CD4-positive, alpha-beta T cell treated with Interleukin-2 at 100 ng/mL for 4 hours (primary cell): ENCODE measurements around the gene FOXE1.

Source experiments
- DNase-seq: peaks from one replicate; pipeline ENCODE4 v3.0.0-alpha.2; 2020; ENCODE audit warnings: low spot score

FOXE1 gene

GRCh38 chr9:97853056-97853843, at the start of gene FOXE1:
TSS of gene FOXE1 (plus strand) at chr9:97853226. CDS start at chr9:97853915, 689 bp downstream.
- DNase-seq, result no peak

DNA sequence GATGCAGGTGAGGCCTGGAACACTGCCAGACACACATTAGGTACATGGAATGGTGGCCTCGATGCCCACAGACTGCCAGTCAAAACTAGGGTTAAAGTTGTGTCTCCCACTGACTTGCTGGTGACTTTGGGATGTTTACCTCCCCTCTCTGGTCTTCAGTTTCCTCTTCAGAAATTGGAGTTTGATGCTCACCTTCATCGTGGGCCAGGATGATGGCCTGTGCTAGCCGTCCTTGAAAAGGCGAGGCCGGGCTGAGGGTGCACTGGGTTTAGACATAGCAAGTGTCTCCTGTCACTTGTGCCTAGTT, 49.0 kb upstream of the FOXE1 start:
- DNase-seq, result no peak

- no peak for DNase-seq
These were observed 46.3 kb upstream of the FOXE1 start for GRCh38 chr9:97806721-97807120.

- no peak for DNase-seq
These were observed 45.3 kb upstream of the FOXE1 start for GRCh38 chr9:97807681-97808080.

GRCh38 chr9:97808415-97808814, 44.6 kb upstream of the FOXE1 start:
- no peak for DNase-seq

DNA sequence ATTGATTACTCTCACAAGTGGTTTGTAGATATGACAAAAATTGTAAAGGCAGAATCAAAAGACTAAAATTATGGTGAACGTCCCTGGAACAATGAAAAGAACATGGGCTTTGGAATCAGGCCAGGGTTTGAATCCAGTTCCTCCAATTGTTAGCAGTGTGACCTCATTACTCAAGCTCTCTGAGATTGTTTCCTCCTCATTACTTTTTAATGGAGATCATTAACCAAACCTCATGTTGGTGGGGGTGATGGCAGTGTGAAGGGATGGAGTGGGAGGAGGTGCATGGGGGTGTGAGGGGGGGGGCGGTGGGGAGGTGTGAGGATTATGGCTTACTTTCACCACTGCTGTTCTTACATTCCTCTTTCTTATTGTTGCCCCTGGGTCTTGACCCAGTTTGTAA, 44.1 kb upstream of the FOXE1 start:
- DNase-seq, result no peak

GRCh38 chr9:97809666-97810344, 43.2 kb upstream of the FOXE1 start:
- DNase-seq, result no peak

GRCh38 chr9:97811533-97812246, 41.3 kb upstream of the FOXE1 start:
- DNase-seq, result no peak

- no peak for DNase-seq
These were observed 40.8 kb upstream of the FOXE1 start for GRCh38 chr9:97812247-97812543.

DNA sequence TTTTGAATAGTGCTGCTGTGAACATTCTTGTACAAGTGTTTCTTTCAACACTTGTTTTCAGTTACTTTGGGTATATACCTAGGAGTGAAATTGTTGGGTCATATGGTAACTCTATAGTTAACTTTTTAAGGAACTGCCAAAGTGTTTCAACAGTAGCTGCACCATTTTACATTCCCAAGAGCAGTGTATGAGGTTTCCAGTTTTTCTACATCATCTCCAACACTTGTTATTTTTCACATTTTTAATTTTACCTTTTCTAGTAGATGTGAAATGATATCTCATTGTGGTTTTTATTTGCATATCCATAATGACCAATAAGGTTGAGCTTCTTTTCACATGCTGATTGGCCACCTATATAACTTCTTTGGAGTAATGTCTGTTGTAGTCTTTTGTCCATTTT, 40.0 kb upstream of the FOXE1 start:
- no peak for DNase-seq

DNA sequence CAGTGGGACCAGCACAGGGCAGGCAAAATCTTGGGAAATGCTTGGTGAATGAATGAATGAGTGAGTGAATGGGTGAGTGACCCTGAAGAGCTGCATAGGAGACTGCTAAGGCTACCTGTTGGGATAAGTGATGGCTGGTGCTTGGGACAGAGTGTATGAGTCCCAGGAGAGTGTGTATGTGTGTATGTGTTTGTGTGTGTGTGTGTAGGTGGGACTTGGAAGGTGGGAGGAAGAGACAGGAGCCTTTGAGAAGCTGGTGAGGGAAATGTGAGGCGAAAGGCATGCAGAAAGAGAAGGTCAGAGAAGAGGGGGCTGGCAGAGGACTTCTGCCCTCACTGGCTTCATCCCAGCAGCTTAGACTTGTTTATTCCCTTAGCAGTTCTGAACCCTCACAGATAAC, 33.3 kb upstream of the FOXE1 start:
- DNase-seq, result no peak

DNA sequence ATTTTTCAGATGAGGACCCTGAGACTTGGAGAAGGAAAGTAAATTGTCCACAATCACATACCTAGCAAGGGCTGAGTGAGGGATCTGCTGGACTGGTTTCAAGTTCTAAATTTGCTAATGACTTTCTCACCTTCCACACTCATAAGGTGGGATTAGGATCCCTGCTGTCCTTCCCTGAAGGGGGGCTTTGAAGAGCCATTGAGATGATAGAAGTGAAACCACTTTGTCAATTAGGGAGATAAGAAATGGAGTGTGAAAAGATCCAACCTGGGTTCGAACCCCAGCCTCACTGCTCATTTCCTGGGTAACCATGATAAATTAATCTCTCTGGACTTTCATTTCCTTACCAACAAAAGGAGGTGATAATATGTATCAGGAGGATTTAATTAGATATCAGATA, 32.7 kb upstream of the FOXE1 start:
- DNase-seq, result no peak

GRCh38 chr9:97830884-97831829, 21.9 kb upstream of the FOXE1 start:
- DNase-seq, result no peak

DNA sequence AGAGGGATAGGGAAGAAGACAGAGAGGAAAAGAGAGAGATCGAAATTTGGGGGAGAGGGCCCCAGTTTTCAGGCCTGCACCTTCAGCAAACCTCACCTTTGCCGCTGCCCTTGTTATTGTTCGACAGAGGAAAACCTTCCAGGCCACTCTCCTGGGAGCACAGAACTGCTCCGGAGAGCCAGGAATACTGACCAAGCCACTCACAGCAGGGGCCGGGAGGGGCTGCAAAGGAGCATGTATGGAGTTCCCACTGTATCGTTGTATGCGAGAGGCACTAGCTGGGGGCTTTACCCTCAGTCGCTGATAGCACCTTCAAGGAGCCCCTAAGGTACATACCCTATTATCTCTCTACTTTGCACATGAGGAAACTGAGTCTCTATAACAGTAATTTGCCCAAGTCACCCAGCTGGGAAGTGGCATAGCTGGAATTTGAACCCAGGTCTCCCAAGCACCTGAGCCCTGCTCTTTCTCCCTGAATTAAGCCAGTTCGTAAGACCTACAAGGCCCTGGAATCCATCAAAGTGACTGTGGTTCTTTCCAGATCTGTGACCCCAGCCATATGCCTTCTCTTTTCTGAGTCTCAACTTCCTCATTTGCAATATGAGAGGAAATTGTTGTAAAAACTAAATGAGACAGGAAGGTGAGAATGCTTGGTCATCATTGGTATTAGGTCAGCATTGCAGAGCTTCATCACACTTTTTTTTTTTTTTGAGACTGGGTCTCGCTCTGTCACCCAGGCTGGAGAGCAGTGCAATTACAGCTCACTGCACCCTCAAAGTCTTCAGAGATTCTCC, 21.0 kb upstream of the FOXE1 start:
- DNase-seq, result no peak

- DNase-seq, result no peak
These were observed 12.5 kb upstream of the FOXE1 start for GRCh38 chr9:97840521-97840920.

GRCh38 chr9:97842960-97843359, 10.1 kb upstream of the FOXE1 start:
- no peak for DNase-seq

DNA sequence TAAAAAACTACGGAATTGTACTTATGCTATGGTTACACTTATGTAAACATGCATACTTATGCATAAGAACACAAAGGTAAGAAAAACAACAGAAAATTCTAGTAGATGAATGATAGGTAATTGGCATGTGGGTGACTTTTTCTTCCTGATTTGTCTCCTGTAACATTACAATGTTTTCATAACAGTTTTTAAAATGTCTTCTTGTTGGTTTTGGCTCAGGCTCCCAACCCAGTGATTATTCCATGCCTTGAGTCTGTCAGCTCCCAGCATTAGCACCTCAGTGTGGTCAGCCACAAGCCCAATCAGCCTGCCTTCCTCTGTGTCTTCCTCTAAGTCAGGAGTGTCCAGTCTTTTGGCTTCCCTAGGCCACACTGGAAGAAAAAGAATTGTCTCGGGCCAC, 7.9 kb upstream of the FOXE1 start:
- no peak for DNase-seq

DNA sequence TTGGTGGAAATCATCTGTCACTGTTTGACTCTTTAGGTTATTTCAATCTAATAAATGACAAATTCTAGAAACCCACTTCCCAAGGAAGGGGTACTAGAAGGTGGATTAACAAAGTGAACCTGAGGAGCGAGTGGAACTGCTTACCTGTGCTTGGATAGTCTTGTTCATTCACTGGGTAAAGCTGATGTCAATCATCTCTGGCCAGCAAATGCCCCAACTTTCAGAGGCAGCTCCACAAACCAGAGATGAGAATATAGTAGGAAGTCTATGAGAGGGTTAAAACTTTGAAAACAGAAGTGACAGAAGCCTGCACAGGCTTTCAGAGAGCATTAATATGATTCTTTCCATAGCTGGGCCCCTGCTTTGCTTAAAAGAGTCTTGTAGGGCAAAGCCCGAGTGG, 7.3 kb upstream of the FOXE1 start:
- DNase-seq, result no peak

- DNase-seq, result no peak
These were observed 6.7 kb upstream of the FOXE1 start for GRCh38 chr9:97846347-97846746.

DNA sequence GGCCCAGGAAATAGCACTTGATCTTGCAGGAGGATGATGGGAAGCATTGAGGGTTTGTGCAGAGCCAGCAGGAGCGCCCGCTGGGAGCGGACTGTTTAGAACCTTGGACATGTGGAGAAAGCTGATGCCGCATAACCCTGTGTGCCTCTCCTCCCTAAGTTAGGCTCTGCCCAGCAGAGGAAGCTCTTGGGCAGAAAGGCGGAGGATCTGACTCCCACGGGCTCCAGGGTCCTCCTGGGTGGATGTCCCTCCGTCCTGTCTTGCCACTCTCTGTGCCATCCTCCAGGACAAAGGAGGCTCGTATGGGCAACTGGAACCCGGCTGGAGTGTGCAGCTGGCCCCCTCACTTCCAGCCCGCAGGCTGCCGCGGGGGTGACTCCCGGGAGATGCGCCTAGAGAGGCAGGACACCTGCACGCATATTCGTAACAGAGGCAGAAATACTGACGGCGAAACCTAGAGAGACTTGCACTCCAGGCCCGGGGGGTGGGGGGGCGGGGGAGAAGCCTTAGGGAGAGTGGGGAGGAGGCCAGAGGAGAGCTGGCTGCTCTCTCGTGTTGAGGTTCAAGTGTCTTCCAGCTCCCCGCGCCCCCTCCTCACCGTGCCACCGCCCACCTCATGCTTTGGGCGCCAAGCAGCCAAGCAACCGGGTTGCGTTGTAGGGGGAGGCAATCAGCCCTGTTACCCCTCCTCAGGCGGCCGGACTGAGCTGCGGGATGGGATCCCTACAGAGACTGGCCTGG, 5.4 kb upstream of the FOXE1 start:
- DNase-seq, result no peak

DNA sequence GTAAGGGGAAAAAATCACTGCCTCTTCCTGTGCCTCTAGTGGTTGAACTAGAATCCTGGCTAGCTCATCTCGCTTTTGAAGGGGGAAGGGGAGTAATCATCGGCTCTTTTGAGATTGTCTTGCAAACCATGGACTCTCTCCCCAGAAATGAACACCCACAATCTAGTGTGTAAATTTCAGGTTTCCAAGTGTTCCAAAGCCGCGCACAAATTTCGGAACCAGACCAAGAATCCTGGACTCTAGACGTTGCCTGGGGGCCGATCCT, 4.9 kb upstream of the FOXE1 start:
- DNase-seq, result no peak
